Measurements from ENCODE around the gene SBF2.

Gene SBF2

GRCh38 chr11:9806946-9807687 is 486.9 kb downstream of the SBF2 start:
- no peak for DNase-seq (ENCODE audit: low spot score)

GRCh38 chr11:9804419-9804902 is 489.6 kb downstream of the SBF2 start:
- DNase-seq (ENCODE audit: low spot score): no peak

DNA sequence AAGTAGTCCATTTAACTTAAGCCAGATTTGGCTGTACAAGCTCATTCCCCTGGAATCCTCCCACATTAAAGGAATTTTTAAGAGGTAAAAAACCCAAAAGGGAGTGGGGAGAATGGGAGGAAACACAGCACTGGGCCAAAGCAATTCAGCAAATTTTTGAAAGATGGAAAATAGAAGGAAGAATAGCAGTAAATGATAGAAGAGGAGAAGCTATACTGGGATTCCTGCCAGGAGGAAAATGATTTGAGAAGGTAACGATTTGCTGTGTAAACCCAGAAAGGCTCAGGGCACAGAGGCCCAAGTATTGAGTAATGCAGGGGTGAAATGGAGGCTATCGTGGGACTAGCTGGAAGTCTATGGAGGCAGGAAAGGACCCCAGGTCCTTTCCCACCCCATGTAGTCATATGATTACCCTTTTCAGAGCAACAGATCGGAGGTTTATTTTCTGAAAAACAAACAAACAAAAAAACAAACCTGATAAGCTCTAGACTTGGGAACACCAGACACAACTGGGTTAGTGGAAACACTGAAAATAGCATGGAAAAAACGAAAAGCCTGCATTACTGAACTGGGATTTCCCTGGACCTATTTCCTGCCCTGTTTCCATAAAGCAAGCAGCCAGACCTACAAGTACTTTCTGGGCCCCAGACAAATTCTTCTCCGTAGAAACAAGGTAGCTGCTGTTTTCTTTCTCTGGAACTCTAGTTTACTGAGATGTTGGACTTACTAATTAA is 490.2 kb downstream of the SBF2 start:
- no peak for DNase-seq (ENCODE audit: low spot score)

DNA sequence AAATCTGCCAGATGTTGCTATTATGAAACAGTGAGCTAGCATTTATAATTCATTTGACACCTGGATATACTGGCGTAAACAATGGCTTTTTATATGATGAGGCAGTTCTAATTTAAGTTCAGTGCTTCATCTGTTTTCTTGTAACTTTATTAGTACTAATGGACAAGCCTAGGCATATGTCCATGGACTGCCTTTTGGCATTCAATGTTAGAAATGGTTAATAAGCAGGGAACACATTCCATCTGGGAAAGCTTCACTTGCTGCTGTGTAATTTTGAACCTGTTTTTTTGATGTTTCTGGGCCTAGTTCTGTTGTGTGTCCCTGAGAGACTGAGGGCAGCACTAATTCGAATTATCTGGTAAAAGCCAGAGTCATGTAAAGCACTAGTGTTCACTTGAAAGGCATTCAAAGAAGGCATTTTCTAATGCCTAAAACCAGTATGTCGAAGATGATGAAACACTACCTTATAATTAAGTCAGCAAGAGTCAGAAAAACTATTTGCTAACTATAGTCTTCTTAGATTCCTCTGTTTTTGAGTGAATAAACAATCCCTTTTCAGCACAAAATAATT is 491.6 kb downstream of the SBF2 start:
- DNase-seq (ENCODE audit: low spot score): peak; percentile 8

GRCh38 chr11:9799886-9800285 is 494.1 kb downstream of the SBF2 start:
- DNase-seq (ENCODE audit: low spot score): no peak

DNA sequence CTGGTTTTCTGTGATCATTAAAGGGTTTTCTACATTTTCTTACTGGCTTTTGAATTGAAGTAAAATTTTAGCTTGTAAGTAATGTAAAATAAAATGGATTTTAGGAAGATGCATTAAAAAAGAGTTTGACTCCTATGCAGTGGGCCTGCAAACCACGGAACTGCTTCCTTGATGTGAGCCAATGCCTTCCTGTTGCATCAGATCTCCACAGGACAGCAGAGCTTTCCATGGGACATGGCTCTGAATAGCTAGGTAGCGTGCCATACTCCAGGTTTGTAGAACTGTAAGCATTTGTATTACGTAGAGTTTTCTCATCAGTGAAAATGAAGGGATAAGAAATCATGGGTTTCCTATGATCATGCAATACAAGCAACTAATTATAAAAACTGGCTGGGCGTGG is 496.7 kb downstream of the SBF2 start:
- DNase-seq (ENCODE audit: low spot score): no peak

- no peak for DNase-seq (ENCODE audit: low spot score)
Observed at GRCh38 chr11:9796854-9797253, 497.2 kb downstream of the SBF2 start.

DNA sequence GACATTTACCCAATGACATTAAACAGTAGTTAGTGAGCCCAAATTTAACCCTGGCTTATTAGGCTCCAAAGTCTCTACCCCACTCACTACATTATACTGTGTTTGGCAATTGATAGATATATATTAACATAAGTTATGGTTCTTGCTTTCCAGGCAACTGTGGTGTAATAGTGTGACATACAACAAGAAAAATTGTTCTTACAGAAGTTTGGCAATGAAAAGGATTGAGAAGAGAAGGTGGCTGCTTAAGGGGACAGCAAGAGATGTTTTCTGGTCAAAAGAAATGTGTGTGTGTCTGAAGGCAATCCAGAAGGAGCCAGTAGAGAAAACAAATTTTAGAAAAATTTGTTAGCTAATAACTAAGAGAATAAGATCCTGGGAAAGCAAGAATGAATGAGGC is 497.8 kb downstream of the SBF2 start:
- DNase-seq (ENCODE audit: low spot score): no peak

GRCh38 chr11:9790703-9791102 is 503.3 kb downstream of the SBF2 start:
- DNase-seq (ENCODE audit: low spot score): no peak

DNA sequence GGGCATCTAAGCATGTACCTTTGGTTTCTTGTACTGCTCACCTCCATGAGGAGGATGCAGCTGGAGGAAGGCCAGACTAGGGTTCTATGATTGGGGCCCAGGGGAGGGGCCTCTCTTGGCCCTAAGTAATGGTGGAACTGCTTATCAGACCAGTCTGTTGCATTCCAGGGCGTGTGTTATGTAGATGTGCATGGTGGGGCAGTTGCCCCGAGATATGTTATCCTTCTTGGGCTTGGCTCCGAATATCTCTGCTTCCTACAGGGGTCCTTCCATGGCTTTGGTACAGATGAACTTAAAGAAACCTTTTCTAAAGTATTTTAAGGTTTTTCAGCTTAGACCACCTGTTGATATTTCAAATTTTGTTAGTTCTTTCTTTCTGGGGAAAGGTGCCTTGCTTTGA is 504.1 kb downstream of the SBF2 start:
- DNase-seq (ENCODE audit: low spot score): no peak

GRCh38 chr11:9787981-9788521 is 506.0 kb downstream of the SBF2 start:
- DNase-seq (ENCODE audit: low spot score): peak; percentile 95

- peak; percentile 73 for DNase-seq (ENCODE audit: low spot score)
Observed at GRCh38 chr11:9787260-9787659, 506.8 kb downstream of the SBF2 start.

DNA sequence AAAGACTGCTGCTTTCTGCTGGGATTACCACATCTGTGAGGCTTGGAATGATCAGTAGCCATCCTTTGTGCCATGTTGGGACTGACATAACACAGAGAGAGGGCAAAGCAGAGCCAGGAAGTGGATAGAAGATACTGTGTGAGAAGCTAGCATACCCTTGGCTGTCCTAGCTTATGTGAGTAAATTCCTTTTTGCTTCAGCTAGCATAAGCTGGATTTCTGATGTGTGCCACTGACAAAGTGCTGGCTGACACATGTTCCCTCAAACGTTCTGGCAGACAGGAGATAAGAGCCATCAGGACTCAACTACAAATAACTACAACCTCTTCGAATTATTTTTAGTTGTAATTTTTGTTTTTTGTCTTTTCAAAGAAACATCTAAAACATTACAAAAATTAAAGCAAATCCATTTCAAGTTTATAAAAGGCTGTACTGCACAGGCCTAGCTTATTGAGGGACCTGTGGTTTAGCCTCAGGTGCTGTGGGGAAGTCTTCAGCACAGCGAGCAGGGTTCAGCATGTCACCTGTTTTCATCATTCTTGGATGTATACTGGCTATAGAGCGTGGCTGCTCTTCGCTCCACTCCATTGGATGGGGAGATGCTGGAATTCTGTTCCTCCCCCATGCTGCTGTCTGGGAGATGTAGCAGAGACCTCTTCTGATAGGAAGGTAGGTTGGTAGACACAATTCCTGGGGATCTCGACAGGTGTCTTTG is 509.3 kb downstream of the SBF2 start:
- DNase-seq (ENCODE audit: low spot score): no peak

- no peak for DNase-seq (ENCODE audit: low spot score)
Observed at GRCh38 chr11:9783986-9784385, 510.0 kb downstream of the SBF2 start.

- no peak for DNase-seq (ENCODE audit: low spot score)
Observed at GRCh38 chr11:9780929-9781328, 513.1 kb downstream of the SBF2 start.

GRCh38 chr11:9777525-9777924 is 516.5 kb downstream of the SBF2 start:
- no peak for DNase-seq (ENCODE audit: low spot score)

GRCh38 chr11:9777066-9777465 is 517.0 kb downstream of the SBF2 start:
- DNase-seq (ENCODE audit: low spot score): no peak

GRCh38 chr11:9776203-9776602 is 517.8 kb downstream of the SBF2 start:
- no peak for DNase-seq (ENCODE audit: low spot score)

DNA sequence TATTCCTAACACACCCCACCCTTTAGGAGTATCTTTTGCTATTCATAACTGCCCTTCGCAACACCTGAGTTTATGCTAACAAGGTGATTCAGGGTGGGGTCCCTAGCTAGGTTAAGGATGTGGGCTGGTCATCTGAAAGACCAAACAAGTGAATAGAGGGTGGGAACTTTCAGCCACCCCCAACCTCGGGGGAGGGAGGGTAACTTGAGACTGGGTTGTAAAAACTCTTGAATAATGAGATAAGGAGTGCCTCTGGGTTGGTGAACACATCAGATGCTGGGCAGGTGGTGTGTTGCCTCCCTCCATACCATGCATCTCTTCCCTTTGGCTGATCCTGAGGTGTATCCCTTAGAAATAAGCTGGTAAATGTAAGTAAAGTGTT is 518.6 kb downstream of the SBF2 start:
- no peak for DNase-seq (ENCODE audit: low spot score)

- peak; percentile 55 for DNase-seq (ENCODE audit: low spot score)
Observed at GRCh38 chr11:9774591-9775397, 519.2 kb downstream of the SBF2 start.

GRCh38 chr11:9774109-9774508 is 519.9 kb downstream of the SBF2 start:
- no peak for DNase-seq (ENCODE audit: low spot score)

Measured in kidney tubule cell (primary cell).